HEK293 (cell line): ENCODE measurements around the gene ZWILCH.

Experiments
- GLI4 ChIP-seq: fragments of 450-650 bp; formaldehyde crosslinking; IDR thresholded peaks from 2 replicates; pipeline ENCODE4 v1.5.1; 2016; ENCODE audit warnings: missing biosample characterization, missing genetic modification characterization
- YY2 ChIP-seq: fragments of 450-650 bp; formaldehyde crosslinking; IDR thresholded peaks from 2 replicates; pipeline ENCODE4 v1.5.1; 2016; ENCODE audit warnings: missing biosample characterization, missing genetic modification characterization
- ZBTB21 ChIP-seq: fragments of 450-650 bp; formaldehyde crosslinking; IDR thresholded peaks from 2 replicates; pipeline ENCODE4 v1.5.1; 2017; ENCODE audit warnings: missing biosample characterization, missing genetic modification characterization
- ZNF133 ChIP-seq: fragments of 450-650 bp; formaldehyde crosslinking; IDR thresholded peaks from 2 replicates; pipeline ENCODE4 v1.5.1; 2016; ENCODE audit warnings: missing biosample characterization, missing genetic modification characterization
- ZNF140 ChIP-seq: fragments of 450-650 bp; formaldehyde crosslinking; IDR thresholded peaks from 2 replicates; pipeline ENCODE4 v1.5.1; 2016; ENCODE audit warnings: missing biosample characterization, missing genetic modification characterization
- ZNF157 ChIP-seq: fragments of 450-650 bp; formaldehyde crosslinking; IDR thresholded peaks from 2 replicates; pipeline ENCODE4 v1.5.1; 2016; ENCODE audit warnings: missing biosample characterization, missing genetic modification characterization
- ZNF202 ChIP-seq: fragments of 450-650 bp; formaldehyde crosslinking; IDR thresholded peaks from 2 replicates; pipeline ENCODE4 v1.5.1; 2016; ENCODE audit warnings: missing biosample characterization, missing genetic modification characterization, borderline replicate concordance
- ZNF324 ChIP-seq: fragments of 450-650 bp; formaldehyde crosslinking; IDR thresholded peaks from 2 replicates; pipeline ENCODE4 v1.5.1; 2016; ENCODE audit warnings: missing biosample characterization, missing genetic modification characterization
- ZSCAN30 ChIP-seq: fragments of 450-650 bp; IDR thresholded peaks from 2 replicates; pipeline ENCODE4 v1.5.1; 2018; ENCODE audit warnings: missing biosample characterization, mild to moderate bottlenecking, missing genetic modification characterization, moderate library complexity
- TF ChIP-seq, protein P1 (sequence below): fragments of 450-650 bp; formaldehyde crosslinking; IDR thresholded peaks from 2 replicates; pipeline ENCODE4 v1.5.1; 2016; ENCODE audit warnings: missing biosample characterization, missing genetic modification characterization, low read depth
- TF ChIP-seq, protein P2 (sequence below): fragments of 450-650 bp; formaldehyde crosslinking; IDR thresholded peaks from 2 replicates; pipeline ENCODE4 v1.5.1; 2017; ENCODE audit warnings: missing biosample characterization, missing genetic modification characterization
- TF ChIP-seq, protein P3 (sequence below): fragments of 450-650 bp; formaldehyde crosslinking; IDR thresholded peaks from 2 replicates; pipeline ENCODE4 v1.5.1; 2016; ENCODE audit warnings: missing biosample characterization, missing genetic modification characterization, borderline replicate concordance
- TF ChIP-seq, protein P4 (sequence below): IDR thresholded peaks from 2 replicates; pipeline ENCODE4 v1.6.1; 2011; ENCODE audit warnings: mild to moderate bottlenecking, low read depth, low read length, borderline replicate concordance
- TF ChIP-seq, protein P5 (sequence below): fragments of 450-650 bp; formaldehyde crosslinking; IDR thresholded peaks from 2 replicates; pipeline ENCODE4 v1.5.1; 2016; ENCODE audit warnings: missing biosample characterization, missing genetic modification characterization, borderline replicate concordance

The ZWILCH gene

DNA sequence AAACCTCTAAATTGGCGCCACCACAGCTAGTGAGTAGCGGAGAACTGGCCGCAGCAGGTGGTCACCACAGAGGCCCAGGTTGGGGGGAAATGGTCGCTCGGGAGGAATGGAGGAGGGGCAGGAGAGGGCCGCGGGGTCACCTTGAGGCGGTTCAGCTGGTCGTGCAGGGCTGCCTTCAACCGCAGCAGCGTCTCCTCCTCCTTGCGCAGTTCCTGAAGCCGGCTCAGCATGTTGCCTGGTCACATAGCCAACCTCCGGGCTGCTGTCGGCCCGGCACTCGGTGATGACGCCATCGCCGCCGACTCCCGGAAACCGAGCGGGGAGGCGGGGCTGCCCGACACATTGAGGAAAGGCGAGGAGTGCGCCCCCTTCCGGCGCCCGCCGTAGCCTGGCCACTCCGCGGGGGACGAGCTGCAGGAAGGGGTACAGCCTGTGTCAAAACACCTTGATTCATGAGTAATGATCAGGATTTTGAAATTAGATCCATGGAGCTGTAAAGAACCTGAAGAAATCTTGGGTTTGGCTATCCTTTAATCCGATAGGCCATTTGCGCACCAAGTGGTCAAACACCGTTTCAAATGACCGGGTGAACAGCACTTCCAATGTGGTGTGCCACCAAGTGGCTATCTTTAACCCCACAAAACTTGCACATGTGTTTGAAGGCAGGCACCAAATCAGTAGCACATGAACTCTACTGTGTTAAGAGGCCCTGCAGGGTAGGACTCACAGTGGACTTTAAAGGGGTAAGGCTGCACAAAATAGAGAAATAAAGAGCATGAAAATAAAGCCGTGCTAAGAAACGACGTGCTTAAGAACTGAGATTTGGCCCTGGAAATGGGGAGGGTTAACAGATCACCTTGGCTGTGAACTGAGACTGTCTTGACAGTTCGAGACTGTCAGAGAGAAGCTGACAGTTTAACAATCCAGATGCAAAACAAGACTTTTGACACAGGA is 7.3 kb upstream of the ZWILCH start, which contains the start of gene SNAPC5 (continued):
- peak; percentile 97 for TF ChIP-seq ZNF324
- TF ChIP-seq, protein P1, sequence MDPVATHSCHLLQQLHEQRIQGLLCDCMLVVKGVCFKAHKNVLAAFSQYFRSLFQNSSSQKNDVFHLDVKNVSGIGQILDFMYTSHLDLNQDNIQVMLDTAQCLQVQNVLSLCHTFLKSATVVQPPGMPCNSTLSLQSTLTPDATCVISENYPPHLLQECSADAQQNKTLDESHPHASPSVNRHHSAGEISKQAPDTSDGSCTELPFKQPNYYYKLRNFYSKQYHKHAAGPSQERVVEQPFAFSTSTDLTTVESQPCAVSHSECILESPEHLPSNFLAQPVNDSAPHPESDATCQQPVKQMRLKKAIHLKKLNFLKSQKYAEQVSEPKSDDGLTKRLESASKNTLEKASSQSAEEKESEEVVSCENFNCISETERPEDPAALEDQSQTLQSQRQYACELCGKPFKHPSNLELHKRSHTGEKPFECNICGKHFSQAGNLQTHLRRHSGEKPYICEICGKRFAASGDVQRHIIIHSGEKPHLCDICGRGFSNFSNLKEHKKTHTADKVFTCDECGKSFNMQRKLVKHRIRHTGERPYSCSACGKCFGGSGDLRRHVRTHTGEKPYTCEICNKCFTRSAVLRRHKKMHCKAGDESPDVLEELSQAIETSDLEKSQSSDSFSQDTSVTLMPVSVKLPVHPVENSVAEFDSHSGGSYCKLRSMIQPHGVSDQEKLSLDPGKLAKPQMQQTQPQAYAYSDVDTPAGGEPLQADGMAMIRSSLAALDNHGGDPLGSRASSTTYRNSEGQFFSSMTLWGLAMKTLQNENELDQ (tag by site-specific recombination), result no peak
- peak; percentile 94; the same call in 1 of the 2 replicates for TF ChIP-seq GLI4 (tag by site-specific recombination)
- TF ChIP-seq, protein P2, sequence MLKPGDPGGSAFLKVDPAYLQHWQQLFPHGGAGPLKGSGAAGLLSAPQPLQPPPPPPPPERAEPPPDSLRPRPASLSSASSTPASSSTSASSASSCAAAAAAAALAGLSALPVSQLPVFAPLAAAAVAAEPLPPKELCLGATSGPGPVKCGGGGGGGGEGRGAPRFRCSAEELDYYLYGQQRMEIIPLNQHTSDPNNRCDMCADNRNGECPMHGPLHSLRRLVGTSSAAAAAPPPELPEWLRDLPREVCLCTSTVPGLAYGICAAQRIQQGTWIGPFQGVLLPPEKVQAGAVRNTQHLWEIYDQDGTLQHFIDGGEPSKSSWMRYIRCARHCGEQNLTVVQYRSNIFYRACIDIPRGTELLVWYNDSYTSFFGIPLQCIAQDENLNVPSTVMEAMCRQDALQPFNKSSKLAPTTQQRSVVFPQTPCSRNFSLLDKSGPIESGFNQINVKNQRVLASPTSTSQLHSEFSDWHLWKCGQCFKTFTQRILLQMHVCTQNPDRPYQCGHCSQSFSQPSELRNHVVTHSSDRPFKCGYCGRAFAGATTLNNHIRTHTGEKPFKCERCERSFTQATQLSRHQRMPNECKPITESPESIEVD (tag by site-specific recombination), result peak; percentile 67
- TF ChIP-seq ZBTB21, result peak; percentile 96
- no peak for TF ChIP-seq ZNF140 (tag by site-specific recombination)
- TF ChIP-seq, protein P3, sequence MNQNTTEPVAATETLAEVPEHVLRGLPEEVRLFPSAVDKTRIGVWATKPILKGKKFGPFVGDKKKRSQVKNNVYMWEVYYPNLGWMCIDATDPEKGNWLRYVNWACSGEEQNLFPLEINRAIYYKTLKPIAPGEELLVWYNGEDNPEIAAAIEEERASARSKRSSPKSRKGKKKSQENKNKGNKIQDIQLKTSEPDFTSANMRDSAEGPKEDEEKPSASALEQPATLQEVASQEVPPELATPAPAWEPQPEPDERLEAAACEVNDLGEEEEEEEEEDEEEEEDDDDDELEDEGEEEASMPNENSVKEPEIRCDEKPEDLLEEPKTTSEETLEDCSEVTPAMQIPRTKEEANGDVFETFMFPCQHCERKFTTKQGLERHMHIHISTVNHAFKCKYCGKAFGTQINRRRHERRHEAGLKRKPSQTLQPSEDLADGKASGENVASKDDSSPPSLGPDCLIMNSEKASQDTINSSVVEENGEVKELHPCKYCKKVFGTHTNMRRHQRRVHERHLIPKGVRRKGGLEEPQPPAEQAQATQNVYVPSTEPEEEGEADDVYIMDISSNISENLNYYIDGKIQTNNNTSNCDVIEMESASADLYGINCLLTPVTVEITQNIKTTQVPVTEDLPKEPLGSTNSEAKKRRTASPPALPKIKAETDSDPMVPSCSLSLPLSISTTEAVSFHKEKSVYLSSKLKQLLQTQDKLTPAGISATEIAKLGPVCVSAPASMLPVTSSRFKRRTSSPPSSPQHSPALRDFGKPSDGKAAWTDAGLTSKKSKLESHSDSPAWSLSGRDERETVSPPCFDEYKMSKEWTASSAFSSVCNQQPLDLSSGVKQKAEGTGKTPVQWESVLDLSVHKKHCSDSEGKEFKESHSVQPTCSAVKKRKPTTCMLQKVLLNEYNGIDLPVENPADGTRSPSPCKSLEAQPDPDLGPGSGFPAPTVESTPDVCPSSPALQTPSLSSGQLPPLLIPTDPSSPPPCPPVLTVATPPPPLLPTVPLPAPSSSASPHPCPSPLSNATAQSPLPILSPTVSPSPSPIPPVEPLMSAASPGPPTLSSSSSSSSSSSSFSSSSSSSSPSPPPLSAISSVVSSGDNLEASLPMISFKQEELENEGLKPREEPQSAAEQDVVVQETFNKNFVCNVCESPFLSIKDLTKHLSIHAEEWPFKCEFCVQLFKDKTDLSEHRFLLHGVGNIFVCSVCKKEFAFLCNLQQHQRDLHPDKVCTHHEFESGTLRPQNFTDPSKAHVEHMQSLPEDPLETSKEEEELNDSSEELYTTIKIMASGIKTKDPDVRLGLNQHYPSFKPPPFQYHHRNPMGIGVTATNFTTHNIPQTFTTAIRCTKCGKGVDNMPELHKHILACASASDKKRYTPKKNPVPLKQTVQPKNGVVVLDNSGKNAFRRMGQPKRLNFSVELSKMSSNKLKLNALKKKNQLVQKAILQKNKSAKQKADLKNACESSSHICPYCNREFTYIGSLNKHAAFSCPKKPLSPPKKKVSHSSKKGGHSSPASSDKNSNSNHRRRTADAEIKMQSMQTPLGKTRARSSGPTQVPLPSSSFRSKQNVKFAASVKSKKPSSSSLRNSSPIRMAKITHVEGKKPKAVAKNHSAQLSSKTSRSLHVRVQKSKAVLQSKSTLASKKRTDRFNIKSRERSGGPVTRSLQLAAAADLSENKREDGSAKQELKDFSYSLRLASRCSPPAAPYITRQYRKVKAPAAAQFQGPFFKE (tag by site-specific recombination), result no peak; the same call in 1 of the 2 replicates
- no peak for TF ChIP-seq ZNF202 (tag by site-specific recombination)
- TF ChIP-seq YY2 (tag by site-specific recombination), result peak; percentile 53
- TF ChIP-seq, protein P4, sequence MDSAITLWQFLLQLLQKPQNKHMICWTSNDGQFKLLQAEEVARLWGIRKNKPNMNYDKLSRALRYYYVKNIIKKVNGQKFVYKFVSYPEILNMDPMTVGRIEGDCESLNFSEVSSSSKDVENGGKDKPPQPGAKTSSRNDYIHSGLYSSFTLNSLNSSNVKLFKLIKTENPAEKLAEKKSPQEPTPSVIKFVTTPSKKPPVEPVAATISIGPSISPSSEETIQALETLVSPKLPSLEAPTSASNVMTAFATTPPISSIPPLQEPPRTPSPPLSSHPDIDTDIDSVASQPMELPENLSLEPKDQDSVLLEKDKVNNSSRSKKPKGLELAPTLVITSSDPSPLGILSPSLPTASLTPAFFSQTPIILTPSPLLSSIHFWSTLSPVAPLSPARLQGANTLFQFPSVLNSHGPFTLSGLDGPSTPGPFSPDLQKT, result no peak
- peak; percentile 99 for TF ChIP-seq ZSCAN30 (tag by site-specific recombination)
- TF ChIP-seq ZNF133 (tag by site-specific recombination), result no peak
- TF ChIP-seq, protein P5, sequence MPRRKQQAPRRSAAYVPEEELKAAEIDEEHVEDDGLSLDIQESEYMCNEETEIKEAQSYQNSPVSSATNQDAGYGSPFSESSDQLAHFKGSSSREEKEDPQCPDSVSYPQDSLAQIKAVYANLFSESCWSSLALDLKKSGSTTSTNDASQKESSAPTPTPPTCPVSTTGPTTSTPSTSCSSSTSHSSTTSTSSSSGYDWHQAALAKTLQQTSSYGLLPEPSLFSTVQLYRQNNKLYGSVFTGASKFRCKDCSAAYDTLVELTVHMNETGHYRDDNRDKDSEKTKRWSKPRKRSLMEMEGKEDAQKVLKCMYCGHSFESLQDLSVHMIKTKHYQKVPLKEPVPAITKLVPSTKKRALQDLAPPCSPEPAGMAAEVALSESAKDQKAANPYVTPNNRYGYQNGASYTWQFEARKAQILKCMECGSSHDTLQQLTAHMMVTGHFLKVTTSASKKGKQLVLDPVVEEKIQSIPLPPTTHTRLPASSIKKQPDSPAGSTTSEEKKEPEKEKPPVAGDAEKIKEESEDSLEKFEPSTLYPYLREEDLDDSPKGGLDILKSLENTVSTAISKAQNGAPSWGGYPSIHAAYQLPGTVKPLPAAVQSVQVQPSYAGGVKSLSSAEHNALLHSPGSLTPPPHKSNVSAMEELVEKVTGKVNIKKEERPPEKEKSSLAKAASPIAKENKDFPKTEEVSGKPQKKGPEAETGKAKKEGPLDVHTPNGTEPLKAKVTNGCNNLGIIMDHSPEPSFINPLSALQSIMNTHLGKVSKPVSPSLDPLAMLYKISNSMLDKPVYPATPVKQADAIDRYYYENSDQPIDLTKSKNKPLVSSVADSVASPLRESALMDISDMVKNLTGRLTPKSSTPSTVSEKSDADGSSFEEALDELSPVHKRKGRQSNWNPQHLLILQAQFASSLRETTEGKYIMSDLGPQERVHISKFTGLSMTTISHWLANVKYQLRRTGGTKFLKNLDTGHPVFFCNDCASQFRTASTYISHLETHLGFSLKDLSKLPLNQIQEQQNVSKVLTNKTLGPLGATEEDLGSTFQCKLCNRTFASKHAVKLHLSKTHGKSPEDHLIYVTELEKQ (tag by site-specific recombination), result peak; percentile 92
- no peak for TF ChIP-seq ZNF157 (tag by site-specific recombination)
